Stomach (tissue), 4 donors: ENCODE measurements around the gene PRKG1.

Experiments
- CTCF ChIP-seq, 7 experiments: fragments of 450-650 bp in 4 of 7; fragments of 200-600 bp in 3 of 7; sonication (generic) in 3 of 7; IDR thresholded peaks; one replicate each; pipeline ENCODE4 v1.5.1; 2016 to 2019; ENCODE audit warnings: antibody characterized with exemption in 7 of 7, control low read depth in 2 of 7, mild to moderate bottlenecking in 1 of 7
- POLR2AphosphoS5 ChIP-seq, 3 donors: sonication (generic); formaldehyde crosslinking; IDR thresholded peaks; one replicate each; pipeline ENCODE4 v1.6.1; 2016; ENCODE audit warnings: antibody characterized with exemption in 3 of 3

DNA sequence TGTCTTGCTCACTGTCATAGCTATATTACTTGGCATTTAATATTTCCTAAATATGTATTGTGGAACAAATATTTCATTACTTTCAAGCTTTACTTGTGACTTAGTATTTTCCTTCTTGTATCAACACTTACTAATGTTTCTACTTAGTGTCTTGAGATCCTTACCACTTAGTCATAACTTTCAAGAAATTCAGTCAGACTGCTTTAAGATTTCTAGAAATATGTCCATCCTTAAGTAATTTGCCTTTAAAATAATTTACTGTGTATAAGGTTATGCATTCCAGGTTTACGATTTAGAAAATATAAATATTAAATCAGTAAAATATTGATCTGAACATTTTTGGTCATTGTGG, 712.4 kb downstream of the PRKG1 start:
- TF ChIP-seq POLR2AphosphoS5 (IDR thresholded peaks at IDR 0.05) (no peak), CTCF (IDR thresholded peaks at IDR 0.05) (no peak)
